PC-3 (cell line): ENCODE results near the gene RC3H1.

ENCODE experiments used
- EZH2 ChIP-seq: fragments of 300-600 bp; sonication (generic); IDR thresholded peaks from one replicate; pipeline ENCODE4 v1.6.1; 2017; ENCODE audit warnings: antibody characterized with exemption, mild to moderate bottlenecking, low read length; ENCODE audit not compliant: unreplicated experiment
- TF ChIP-seq, protein P1 (sequence below): fragments of 300-600 bp; sonication (generic); conservative IDR thresholded peaks from 2 replicates; pipeline ENCODE4 v1.5.1; 2017; ENCODE audit warnings: antibody characterized with exemption, low read depth, mild to moderate bottlenecking, low read length

DNA sequence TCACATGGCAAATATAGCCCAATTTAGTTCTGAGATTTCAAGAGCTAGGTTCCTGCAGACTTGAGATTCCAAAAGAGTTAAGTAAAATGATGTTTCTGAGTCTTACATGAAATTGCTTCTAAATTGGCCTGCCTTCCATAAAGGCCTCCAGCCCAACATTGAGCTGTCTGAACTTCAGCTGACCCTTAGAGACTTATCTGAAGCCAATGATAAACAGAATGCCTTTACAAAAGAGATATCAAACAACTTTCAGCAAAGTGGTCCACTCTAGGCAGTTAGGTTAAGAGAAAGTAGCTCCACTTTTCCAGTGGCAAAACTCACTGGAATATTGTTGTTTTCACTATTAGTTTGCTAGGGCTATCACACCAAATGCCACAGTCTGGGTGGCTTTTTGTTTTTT is 6.3 kb upstream of the RC3H1 start:
- TF ChIP-seq, protein P1, sequence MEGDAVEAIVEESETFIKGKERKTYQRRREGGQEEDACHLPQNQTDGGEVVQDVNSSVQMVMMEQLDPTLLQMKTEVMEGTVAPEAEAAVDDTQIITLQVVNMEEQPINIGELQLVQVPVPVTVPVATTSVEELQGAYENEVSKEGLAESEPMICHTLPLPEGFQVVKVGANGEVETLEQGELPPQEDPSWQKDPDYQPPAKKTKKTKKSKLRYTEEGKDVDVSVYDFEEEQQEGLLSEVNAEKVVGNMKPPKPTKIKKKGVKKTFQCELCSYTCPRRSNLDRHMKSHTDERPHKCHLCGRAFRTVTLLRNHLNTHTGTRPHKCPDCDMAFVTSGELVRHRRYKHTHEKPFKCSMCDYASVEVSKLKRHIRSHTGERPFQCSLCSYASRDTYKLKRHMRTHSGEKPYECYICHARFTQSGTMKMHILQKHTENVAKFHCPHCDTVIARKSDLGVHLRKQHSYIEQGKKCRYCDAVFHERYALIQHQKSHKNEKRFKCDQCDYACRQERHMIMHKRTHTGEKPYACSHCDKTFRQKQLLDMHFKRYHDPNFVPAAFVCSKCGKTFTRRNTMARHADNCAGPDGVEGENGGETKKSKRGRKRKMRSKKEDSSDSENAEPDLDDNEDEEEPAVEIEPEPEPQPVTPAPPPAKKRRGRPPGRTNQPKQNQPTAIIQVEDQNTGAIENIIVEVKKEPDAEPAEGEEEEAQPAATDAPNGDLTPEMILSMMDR = no peak
- no peak for TF ChIP-seq EZH2
